Measurements from ENCODE around the gene SLC9A7.

- TF ChIP-seq CTCF (IDR thresholded peaks at IDR 0.05), result no peak
- no peak for TF ChIP-seq POLR2A (IDR thresholded peaks at IDR 0.05)
Measured at GRCh38 chrX:46589977-46590723, 168.8 kb downstream of the SLC9A7 start.

Measured in adrenal gland (tissue), 5 donors.